KMS-11 (cell line): ENCODE data around the gene NISCH.

Source experiments
- H2AFZ ChIP-seq: fragments of 200-600 bp; sonication (generic); 2 replicates; pipeline ENCODE4 v1.6.1; 2016; ENCODE audit warnings: antibody characterized with exemption, mixed run types, low read depth
- H3K27ac ChIP-seq: fragments of 200-600 bp; sonication (generic); 2 replicates; pipeline ENCODE4 v1.6.1; 2016; ENCODE audit warnings: mild to moderate bottlenecking, mixed run types
- H3K27me3 ChIP-seq: fragments of 200-600 bp; sonication (generic); 2 replicates; pipeline ENCODE4 v1.6.1; 2017; ENCODE audit warnings: mild to moderate bottlenecking, low read depth, mixed run types, moderate library complexity; ENCODE audit not compliant: insufficient read depth
- H3K36me3 ChIP-seq: fragments of 200-600 bp; sonication (generic); 2 replicates; pipeline ENCODE4 v1.6.1; 2017; ENCODE audit warnings: mild to moderate bottlenecking, mixed run types; ENCODE audit not compliant: insufficient read depth
- H3K4me1 ChIP-seq: fragments of 200-600 bp; sonication (generic); 2 replicates; pipeline ENCODE4 v1.6.1; 2016; ENCODE audit warnings: mild to moderate bottlenecking, low read depth, mixed run types; ENCODE audit not compliant: poor library complexity, severe bottlenecking
- H3K4me2 ChIP-seq: fragments of 200-600 bp; sonication (generic); 2 replicates; pipeline ENCODE4 v1.7.0; 2016; ENCODE audit warnings: mild to moderate bottlenecking, mixed run types
- H3K4me3 ChIP-seq: fragments of 200-600 bp; sonication (generic); IDR thresholded peaks from 2 replicates; pipeline ENCODE4 v1.6.1; 2017; ENCODE audit warnings: low read depth, low read length, mixed read lengths; ENCODE audit not compliant: insufficient read depth
- H3K79me2 ChIP-seq: fragments of 200-600 bp; sonication (generic); 2 replicates; pipeline ENCODE4 v1.6.1; 2016; ENCODE audit warnings: low read depth, mixed run types; ENCODE audit not compliant: insufficient read depth
- H3K9ac ChIP-seq: fragments of 200-600 bp; sonication (generic); 2 replicates; pipeline ENCODE4 v1.6.1; 2016; ENCODE audit warnings: mild to moderate bottlenecking, mixed run types
- H4K20me1 ChIP-seq: fragments of 200-600 bp; sonication (generic); 2 replicates; pipeline ENCODE4 v1.6.1; 2016; ENCODE audit warnings: mild to moderate bottlenecking, mixed run types; ENCODE audit not compliant: insufficient read depth
- TF ChIP-seq, protein P1 (sequence below): fragments of 200-600 bp; sonication (generic); conservative IDR thresholded peaks from 2 replicates; pipeline ENCODE4 v1.6.1; 2017; ENCODE audit warnings: low read depth, mild to moderate bottlenecking, antibody characterized with exemption, low read length, moderate library complexity, mixed read lengths

Gene NISCH

DNA sequence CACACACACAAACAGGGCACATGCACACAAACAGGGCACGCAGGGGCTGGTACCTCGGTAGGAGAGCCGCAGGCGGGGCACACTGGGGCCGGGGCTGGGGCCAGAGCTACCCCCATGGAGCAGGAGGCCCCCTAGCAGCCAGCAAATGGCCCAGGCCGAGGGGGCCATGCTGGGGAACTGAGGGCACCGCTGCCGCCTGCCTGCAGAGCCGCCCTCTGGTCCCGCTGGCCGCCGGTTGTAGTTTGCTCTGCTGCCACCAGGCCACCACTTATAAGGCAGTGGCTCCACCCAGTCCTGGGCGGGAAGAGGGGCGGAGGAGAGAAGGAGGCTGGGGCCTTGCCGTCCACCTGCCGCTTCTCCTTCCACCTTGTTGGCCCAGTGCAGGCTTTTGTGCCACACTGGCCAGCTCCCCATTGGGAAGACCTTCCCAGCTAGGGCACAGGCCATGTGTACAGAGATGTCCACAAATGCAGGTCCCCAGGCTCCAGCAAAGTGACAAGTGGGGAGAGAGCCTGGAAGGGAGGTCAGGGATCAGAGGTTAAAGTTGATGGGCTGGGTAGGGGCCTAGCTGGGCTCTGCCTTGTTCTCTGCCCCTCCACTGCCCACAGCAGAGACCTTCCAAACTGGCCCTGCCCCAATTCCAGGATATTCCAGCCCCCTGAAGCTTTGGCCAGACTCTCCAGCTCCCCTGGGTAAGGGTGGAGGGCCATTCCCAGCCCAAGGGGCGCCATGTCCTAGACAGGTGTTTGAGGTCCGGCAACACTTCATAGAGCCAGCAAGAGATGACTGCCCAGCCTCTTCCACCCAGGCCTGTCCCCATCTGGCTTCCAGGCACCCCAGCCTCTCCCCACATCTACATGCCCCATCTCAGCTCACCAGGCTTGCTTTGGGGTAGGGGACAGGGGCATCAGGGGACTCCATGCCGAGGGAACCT, 10.3 kb upstream of the NISCH start, which contains the start of gene SEMA3G:
SEMA3G (minus strand) TSS at position 244 of the 934 bp plus-strand sequence; CDS start at position 168, 76 bp downstream.
- Histone ChIP-seq H3K27me3 (no peaks in the 10 kb centered on the region), H3K79me2 (no peaks in the 10 kb centered on the region), H2AFZ (no peak within 1 kb of the TSS), H4K20me1 (no peaks in the 10 kb centered on the region), H3K4me2 (no peak within 1 kb of the TSS; the same call in 1 of the 2 replicates), H3K9ac (no peak within 1 kb of the TSS), H3K4me1 (no peaks in the 10 kb centered on the region), H3K36me3 (no peaks in the 10 kb centered on the region), H3K4me3 (no peak within 1 kb of the TSS), H3K27ac (no peak within 1 kb of the TSS)
- TF ChIP-seq, protein P1, sequence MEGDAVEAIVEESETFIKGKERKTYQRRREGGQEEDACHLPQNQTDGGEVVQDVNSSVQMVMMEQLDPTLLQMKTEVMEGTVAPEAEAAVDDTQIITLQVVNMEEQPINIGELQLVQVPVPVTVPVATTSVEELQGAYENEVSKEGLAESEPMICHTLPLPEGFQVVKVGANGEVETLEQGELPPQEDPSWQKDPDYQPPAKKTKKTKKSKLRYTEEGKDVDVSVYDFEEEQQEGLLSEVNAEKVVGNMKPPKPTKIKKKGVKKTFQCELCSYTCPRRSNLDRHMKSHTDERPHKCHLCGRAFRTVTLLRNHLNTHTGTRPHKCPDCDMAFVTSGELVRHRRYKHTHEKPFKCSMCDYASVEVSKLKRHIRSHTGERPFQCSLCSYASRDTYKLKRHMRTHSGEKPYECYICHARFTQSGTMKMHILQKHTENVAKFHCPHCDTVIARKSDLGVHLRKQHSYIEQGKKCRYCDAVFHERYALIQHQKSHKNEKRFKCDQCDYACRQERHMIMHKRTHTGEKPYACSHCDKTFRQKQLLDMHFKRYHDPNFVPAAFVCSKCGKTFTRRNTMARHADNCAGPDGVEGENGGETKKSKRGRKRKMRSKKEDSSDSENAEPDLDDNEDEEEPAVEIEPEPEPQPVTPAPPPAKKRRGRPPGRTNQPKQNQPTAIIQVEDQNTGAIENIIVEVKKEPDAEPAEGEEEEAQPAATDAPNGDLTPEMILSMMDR: 0 out of 2 replicates have a peak, but pooled peaks have one; percentile 19

DNA sequence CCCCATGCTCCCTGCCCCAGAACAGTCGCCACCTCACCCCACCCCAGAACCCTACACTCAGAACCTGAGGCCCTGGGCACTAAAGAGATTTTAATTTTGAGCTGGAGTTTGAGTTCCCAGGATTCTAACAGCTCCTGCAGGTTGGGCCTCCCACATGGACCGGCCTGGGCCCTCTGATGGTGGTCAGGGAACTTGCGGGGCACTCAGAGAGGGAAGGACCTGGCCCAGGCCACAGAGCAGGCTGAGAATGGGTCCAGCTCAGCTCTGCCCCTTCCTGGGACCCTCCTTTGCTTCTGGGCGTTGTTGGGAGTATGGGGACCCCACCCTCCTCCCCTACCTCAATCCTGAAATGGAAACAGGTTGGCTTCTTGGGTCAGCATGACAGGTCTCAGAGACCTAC, 9.4 kb upstream of the NISCH start:
- Histone ChIP-seq H3K4me2 (no peak overlapping the region), H3K9ac (no peak overlapping the region), H3K27ac (no peak overlapping the region), H3K79me2 (no peaks in the 10 kb centered on the region), H3K4me1 (no peaks in the 10 kb centered on the region), H4K20me1 (no peaks in the 10 kb centered on the region), H3K27me3 (no peaks in the 10 kb centered on the region), H3K4me3 (no peak overlapping the region), H2AFZ (no peak overlapping the region), H3K36me3 (no peaks in the 10 kb centered on the region)
- TF ChIP-seq, protein P1: no peak

DNA sequence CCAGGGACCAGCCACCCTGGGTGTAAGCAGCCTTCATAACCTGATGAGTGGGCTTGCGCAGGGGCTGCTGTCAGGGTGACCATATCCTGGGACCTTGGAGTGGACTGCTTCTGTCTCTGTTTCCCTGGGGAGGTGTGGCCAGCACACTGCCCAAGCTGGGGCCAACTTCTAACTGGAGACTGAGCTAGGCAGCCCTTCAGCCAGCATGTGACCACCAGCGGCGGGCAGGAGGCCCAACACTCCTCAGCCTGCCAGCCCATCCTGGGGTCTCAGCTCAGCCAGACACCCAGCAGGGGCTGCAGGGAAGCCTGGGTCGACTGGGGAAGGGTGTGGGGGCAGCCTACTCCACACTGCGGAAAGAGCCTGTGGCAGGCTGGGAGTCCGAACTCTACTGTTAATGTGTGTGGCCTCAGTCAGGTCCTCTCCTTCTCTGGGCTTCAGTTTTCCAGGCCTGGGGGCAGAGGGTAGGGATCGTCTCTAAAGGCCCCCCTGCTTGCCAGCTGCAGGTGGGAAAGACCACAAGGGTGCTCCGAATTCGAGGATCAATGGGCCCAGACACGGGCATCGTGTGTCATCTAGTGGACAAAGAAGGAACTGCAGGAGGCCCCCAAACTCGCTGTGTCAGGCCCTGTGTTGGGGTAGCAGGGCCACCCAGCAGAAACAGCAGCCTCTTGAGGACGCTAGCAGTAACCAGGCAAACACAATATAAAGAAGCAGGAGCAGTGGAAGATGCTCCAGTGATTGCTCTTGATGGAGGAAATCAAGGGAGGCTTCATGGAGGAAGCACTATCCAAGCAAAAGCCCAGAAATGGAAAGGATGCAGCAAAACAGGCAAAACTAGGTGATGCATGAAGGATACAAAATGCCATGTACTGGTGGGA, 8.5 kb upstream of the NISCH start:
- no peak overlapping the region for H3K27ac ChIP-seq
- no peaks in the 10 kb centered on the region for H3K4me1 ChIP-seq
- no peaks in the 10 kb centered on the region for H3K79me2 ChIP-seq
- peak overlapping the region; percentile 26; the same call in 1 of the 2 replicates for H2AFZ ChIP-seq
- TF ChIP-seq, protein P1: peak; percentile 95
- H3K27me3 ChIP-seq: no peaks in the 10 kb centered on the region
- H3K4me2 ChIP-seq: no peak overlapping the region
- H4K20me1 ChIP-seq: no peaks in the 10 kb centered on the region
- no peaks in the 10 kb centered on the region for H3K36me3 ChIP-seq
- no peak overlapping the region for H3K4me3 ChIP-seq
- no peak overlapping the region for H3K9ac ChIP-seq

DNA sequence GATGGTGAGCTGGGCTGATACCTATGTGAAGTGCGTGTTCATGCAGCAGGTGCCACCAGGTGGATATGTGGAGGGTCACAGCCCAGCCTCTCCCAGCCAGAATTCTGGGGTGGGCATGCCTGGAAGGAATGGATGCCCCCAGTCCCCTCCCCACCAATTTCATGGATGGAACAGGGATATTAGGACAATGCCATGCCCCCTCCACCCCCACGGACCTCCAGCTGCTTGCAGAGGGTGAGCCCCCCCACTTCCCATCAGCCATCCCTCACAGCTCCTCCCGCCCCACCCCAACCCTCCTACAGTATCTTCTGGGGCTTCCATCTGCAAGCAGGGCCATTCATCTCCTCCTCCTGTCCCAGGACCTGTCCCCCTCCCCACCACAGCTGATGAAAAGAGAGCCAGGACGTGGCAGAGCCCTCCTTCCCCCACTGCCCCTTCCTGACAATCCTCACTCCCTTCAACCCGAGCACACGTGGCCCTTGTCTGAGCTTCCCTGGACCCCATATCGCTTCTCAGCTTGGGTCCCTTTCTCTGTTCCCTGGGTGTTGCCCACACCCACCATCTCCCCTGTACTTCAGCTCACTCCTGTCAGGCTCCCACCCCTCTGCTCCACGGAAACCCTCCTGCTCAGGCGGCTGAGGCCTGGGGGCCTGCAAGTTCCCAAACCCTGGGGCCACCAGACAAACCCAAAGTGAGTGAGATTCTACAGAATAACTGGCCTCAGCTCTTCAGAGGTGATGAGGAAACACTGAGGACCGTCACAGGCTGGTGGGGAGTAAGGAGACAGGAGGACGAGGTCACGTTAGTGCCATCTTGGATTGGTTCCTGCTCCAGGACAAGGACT, 7.7 kb upstream of the NISCH start:
- no peak overlapping the region for H3K4me2 ChIP-seq
- H3K36me3 ChIP-seq: no peaks in the 10 kb centered on the region
- no peak overlapping the region for H2AFZ ChIP-seq
- H4K20me1 ChIP-seq: no peaks in the 10 kb centered on the region
- no peaks in the 10 kb centered on the region for H3K79me2 ChIP-seq
- no peaks in the 10 kb centered on the region for H3K4me1 ChIP-seq
- no peak overlapping the region for H3K9ac ChIP-seq
- no peak overlapping the region for H3K27ac ChIP-seq
- H3K4me3 ChIP-seq: no peak overlapping the region
- TF ChIP-seq, protein P1: no peak
- H3K27me3 ChIP-seq: no peaks in the 10 kb centered on the region
